K562 (cell line): ENCODE results near the gene ADAMTS15. TPM values are rescaled to one million over a fixed set of nuclear protein-coding genes. Genes with fewer than 3 reads are reported as not detected.

ENCODE experiments used
- ATAC-seq: fragments of 200-7000 bp; cut with Tn5 transposase; 3 replicates; pipeline ENCODE4 v1.9.1; 2020; ENCODE audit warnings: moderate library complexity
- BruUV-seq: library from RNA; stranded (reverse); fragments of 400-500 nt; replicated peaks from 2 replicates; lab custom pipeline; 2021; lab: Mats Ljungman, UMichigan
- CTCF ChIA-PET: fragments of 300-600 bp; formaldehyde crosslinking; extraction: SDS; loops from one replicate; lab custom pipeline; 2021; ENCODE audit warnings: low intra/inter-chr PET ratio; lab: Yijun Ruan, JAX
- POLR2A ChIA-PET: fragments of 300-600, 350-650 bp; sonication (Branson Sonifier 250); formaldehyde crosslinking; extraction: SDS; loops from one replicate; lab custom pipeline; 2021; ENCODE audit warnings: antibody characterized with exemption, inconsistent platforms; lab: Yijun Ruan, JAX
- DNase-seq, 4 experiments: peaks; one replicate each; pipeline versions ENCODE4 v3.0.0 to v3.0.0-alpha.2; 2011 to 2018; ENCODE audit warnings: low spot score in 3 of 4, mixed read lengths in 3 of 4; ENCODE audit errors: extremely low read depth in 1 of 4
- FAIRE-seq: peaks from 2 replicates; lab custom pipeline; 2011; peaks lifted over from hg19 to GRCh38; lab: Jason Lieb, UNC
- H2AFZ ChIP-seq: 2 replicates; pipeline ENCODE4 v1.6.0; 2011; ENCODE audit warnings: low read depth, low read length, control low read depth, inconsistent platforms
- H3K27ac ChIP-seq: fragments of 200-600 bp; 3 replicates; pipeline ENCODE4 v1.8.0; 2011; ENCODE audit warnings: low read depth, mild to moderate bottlenecking, control low read depth, inconsistent platforms, low read length, moderate library complexity, mixed read lengths; ENCODE audit errors: extremely low read depth
- H3K27me3 ChIP-seq, 2 experiments: fragments of 300-600 bp in 1 of 2; 2 replicates in 1 of 2; 3 replicates in 1 of 2; pipeline versions ENCODE4 v1.6.0 to v1.8.0; 2011; ENCODE audit warnings: inconsistent platforms in 2 of 2, low read length in 2 of 2, mild to moderate bottlenecking in 1 of 2, mixed read lengths in 1 of 2, moderate library complexity in 1 of 2; ENCODE audit not compliant: control insufficient read depth in 2 of 2, insufficient read depth in 2 of 2
- H3K36me3 ChIP-seq: fragments of 300-600 bp; 3 replicates; pipeline ENCODE4 v1.8.0; 2011; ENCODE audit warnings: mild to moderate bottlenecking, low read length, inconsistent platforms; ENCODE audit not compliant: control insufficient read depth, insufficient read depth
- H3K4me1 ChIP-seq, 2 experiments: fragments of 200-600 bp in 1 of 2; replicated peaks in 1 of 2; 2 replicates in 1 of 2; 3 replicates in 1 of 2; pipeline versions ENCODE4 v1.5.1 to v1.8.0; 2011; ENCODE audit warnings: inconsistent platforms in 2 of 2, low read length in 2 of 2, mild to moderate bottlenecking in 1 of 2, mixed read lengths in 1 of 2, moderate library complexity in 1 of 2; ENCODE audit not compliant: control insufficient read depth in 2 of 2, insufficient read depth in 2 of 2
- H3K4me2 ChIP-seq: 2 replicates; pipeline ENCODE4 v1.6.1; 2011; ENCODE audit warnings: low read length, control low read depth, inconsistent platforms, mixed read lengths; ENCODE audit not compliant: insufficient read depth
- H3K4me3 ChIP-seq: fragments of 200-600 bp; sonication (generic), shearing (Covaris generic); 2 replicates; pipeline ENCODE4 v1.5.1; 2016; ENCODE audit warnings: control low read depth, inconsistent platforms
- H3K79me2 ChIP-seq: fragments of 200-600 bp; 3 replicates; pipeline ENCODE4 v1.8.0; 2011; ENCODE audit warnings: low read length, inconsistent platforms; ENCODE audit not compliant: control insufficient read depth, insufficient read depth
- H3K9ac ChIP-seq, 2 experiments: 2 replicates each; pipeline versions ENCODE4 v1.6.0 to v1.6.1; 2011; ENCODE audit warnings: low read depth in 2 of 2, low read length in 2 of 2, control low read depth in 1 of 2, inconsistent platforms in 1 of 2, mild to moderate bottlenecking in 1 of 2, mixed read lengths in 1 of 2; ENCODE audit not compliant: insufficient read depth in 1 of 2
- H3K9me1 ChIP-seq: one replicate; pipeline ENCODE4 v1.6.0; 2011; ENCODE audit warnings: inconsistent platforms, mild to moderate bottlenecking, low read length, moderate library complexity; ENCODE audit not compliant: control insufficient read depth, insufficient read depth
- H3K9me3 ChIP-seq: replicated peaks from 2 replicates; pipeline ENCODE4 v1.5.1; 2011; ENCODE audit warnings: low read depth, low read length, inconsistent platforms; ENCODE audit not compliant: control insufficient read depth, insufficient read depth
- H4K20me1 ChIP-seq: replicated peaks from 2 replicates; pipeline ENCODE4 v1.6.1; 2011; ENCODE audit warnings: low read length, inconsistent platforms, mixed read lengths; ENCODE audit not compliant: control insufficient read depth, insufficient read depth
- GATAD2A ChIP-seq: fragments of 450-650 bp; IDR thresholded peaks from 2 replicates; pipeline ENCODE4 v1.6.1; 2017
- NCOA2 ChIP-seq, 2 experiments: fragments of 450-650 bp; IDR thresholded peaks; 2 replicates each; pipeline ENCODE4 v1.6.1; 2018; ENCODE audit warnings: mild to moderate bottlenecking in 2 of 2, moderate library complexity in 1 of 2; ENCODE audit not compliant: partially characterized antibody in 2 of 2
- PHF8 ChIP-seq: fragments of 200-600 bp; sonication (generic); IDR thresholded peaks from 2 replicates; pipeline ENCODE4 v1.6.1; 2012; ENCODE audit warnings: mixed run types, mild to moderate bottlenecking, inconsistent platforms, low read length, moderate library complexity, borderline replicate concordance
- RBM25 ChIP-seq: fragments of 200-400 bp; formaldehyde crosslinking; IDR thresholded peaks from 2 replicates; pipeline ENCODE4 v1.6.1; 2018; ENCODE audit warnings: low read length, low read depth, moderate library complexity; ENCODE audit not compliant: severe bottlenecking
- RFX5 ChIP-seq: IDR thresholded peaks from 2 replicates; pipeline ENCODE4 v1.6.1; 2011; ENCODE audit warnings: low read depth, mild to moderate bottlenecking, improper control_type of control experiment, low read length
- SRSF9 ChIP-seq: fragments of 200-400 bp; formaldehyde crosslinking; IDR thresholded peaks from 2 replicates; pipeline ENCODE4 v1.6.1; 2017; ENCODE audit warnings: low read depth, low read length, borderline replicate concordance
- ZNF431 ChIP-seq: sonication (generic); formaldehyde crosslinking; IDR thresholded peaks from 2 replicates; pipeline ENCODE4 v1.8.0; 2022; ENCODE audit warnings: mild to moderate bottlenecking, missing genetic modification reagents
- WGBS: fragments of 100-300 bp; shearing (Covaris generic); methylation state at CpG from one replicate; pipeline ENCODE4 v1.1.6; 2016; ENCODE audit warnings: low coverage, mixed read lengths; ENCODE audit not compliant: insufficient coverage; ENCODE audit errors: missing lambda C conversion rate; 5-methylcytosine and 5-hydroxymethylcytosine counted together
- in situ Hi-C: fragments of 300-500 bp; cut with MboI; formaldehyde crosslinking; loops from 4 replicates; pipeline ENCODE4 v1.15.0; 2018; ENCODE audit warnings: inconsistent platforms, mixed read lengths
- intact Hi-C: fragments of 100-400 bp; cut with micrococcal nuclease; formaldehyde crosslinking; loops from 2 replicates; pipeline ENCODE4 v1.14.2; 2022
- polyA plus RNA-seq, 8 experiments: library from polyadenylated mRNA; depleted of rRNA in 4 of 8; stranded (reverse) in 5 of 8; unstranded in 3 of 8; fragments of >200 nt; fragmentation: Nextera tagmentation in 2 of 8; fragmentation: Illumina TruSeq in 1 of 8; extraction: Ambion mirVana in 2 of 8; extraction: Trizol in 1 of 8; gene quantifications; 2 replicates each; pipeline versions ENCODE4 v1.2.1 to v1.2.3, GENCODE V29; 2011 to 2014; ENCODE audit warnings: inconsistent platforms in 1 of 8, missing spikeins in 1 of 8
- total RNA-seq, 7 experiments: library from RNA; depleted of rRNA in 6 of 7; stranded (reverse); fragments of >200 nt in 6 of 7; fragmentation: Illumina TruSeq in 2 of 7; extraction: Trizol in 2 of 7; gene quantifications; 2 replicates each; pipeline versions ENCODE4 v1.2.1 to v1.2.3, GENCODE V29; 2011 to 2021; ENCODE audit warnings: low replicate concordance in 1 of 7

ADAMTS15 gene
- total and polyA plus RNA-seq, 9 of the 15 experiments (the other 6 are each of a cell fraction or from before 2014, with no cell fraction given), result 0.04 TPM; not detected in 8

DNA sequence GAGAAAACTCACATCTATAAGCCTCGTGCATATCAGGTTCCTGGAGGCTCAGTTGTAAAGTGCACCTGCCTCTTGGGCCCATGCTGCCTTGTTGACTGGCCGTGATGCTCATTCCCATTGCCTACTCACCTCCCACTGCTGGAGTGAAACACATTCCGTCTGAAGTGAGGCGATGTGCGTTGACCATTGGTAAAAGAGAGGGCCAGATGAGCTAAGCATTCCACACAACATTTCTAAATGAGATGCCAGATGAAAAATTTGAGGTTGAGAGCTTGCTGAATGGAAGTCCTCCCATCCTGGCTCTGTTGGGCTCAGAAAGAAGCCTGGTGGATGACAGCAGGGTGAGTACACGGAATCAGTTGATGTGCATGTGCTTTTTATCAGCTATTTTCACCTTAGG lies 8.6 kb upstream of the ADAMTS15 start:
- no peak overlapping the region for H3K27ac ChIP-seq
- intact Hi-C loops, result no loop called here
- H3K4me1 ChIP-seq, result no peaks in the 10 kb centered on the region
- POLR2A ChIA-PET, result no interaction called here
- BruUV-seq, result no TSS peak
- no peak for DNase-seq
- H3K79me2 ChIP-seq, result no peaks in the 10 kb centered on the region
- in situ Hi-C loops, result loop anchor here (5.0 kb wide), 1 partner anchor 427 kb away; no protein-coding TSS in a partner anchor
- H3K27me3 ChIP-seq, result peaks cover 3 to 22% of the 10 kb centered on the region in 2 experiments; a peak in 3 of 5 replicates
- no peak overlapping the region for H3K4me2 ChIP-seq
- no peak overlapping the region for H2AFZ ChIP-seq
- 0 out of 2 replicates have a peak, but pooled peaks cover 4% of the 10 kb centered on the region for H4K20me1 ChIP-seq
- WGBS, result 0% methylated on average over 6 of the region's 6 CpGs
- CTCF ChIA-PET, result interaction anchor here (0.6 kb wide), 1 partner anchor 426 kb away, joined by 3 read pairs; no protein-coding TSS in a partner anchor
- H3K9ac ChIP-seq, result no peak overlapping the region
- H3K9me1 ChIP-seq, result no peaks in the 10 kb centered on the region
- H3K4me3 ChIP-seq, result no peak overlapping the region
- TF ChIP-seq PHF8, result no peak
- TF ChIP-seq NCOA2 (IDR thresholded peaks at IDR 0.05; ENCODE audit: partially characterized antibody in 2 of 2), result no peak
- TF ChIP-seq RBM25, result no peak
- TF ChIP-seq RFX5, result no peak
- TF ChIP-seq GATAD2A, result no peak
- TF ChIP-seq SRSF9, result no peak
- no peak for TF ChIP-seq ZNF431 (CRISPR knock-in tag)
- no peaks in the 10 kb centered on the region for H3K36me3 ChIP-seq
- H3K9me3 ChIP-seq, result no peaks in the 10 kb centered on the region
- ATAC-seq, result no peak
- FAIRE-seq, result no peak
